SJCRH30 (cell line): Measurements from ENCODE around the gene ERAS. TPM values are rescaled to one million over a fixed set of nuclear protein-coding genes. Genes with fewer than 3 reads are reported as not detected.

ENCODE experiments used
- DNase-seq, 2 experiments: peaks; one replicate each; pipeline ENCODE4 v3.0.0-alpha.2; 2015 to 2020
- H3K27ac ChIP-seq: fragments of 250-450 bp; sonication (Bioruptor Pico); 2 replicates; pipeline ENCODE4 v1.5.1; 2020; ENCODE audit warnings: mild to moderate bottlenecking, moderate library complexity
- H3K27me3 ChIP-seq: fragments of 250-450 bp; sonication (Bioruptor Pico); 2 replicates; pipeline ENCODE4 v1.5.1; 2020; ENCODE audit warnings: mild to moderate bottlenecking, moderate library complexity
- H3K36me3 ChIP-seq: fragments of 250-450 bp; sonication (Bioruptor Pico); 2 replicates; pipeline ENCODE4 v1.5.1; 2020; ENCODE audit warnings: mild to moderate bottlenecking, moderate library complexity
- H3K4me1 ChIP-seq: fragments of 250-450 bp; sonication (Bioruptor Pico); 2 replicates; pipeline ENCODE4 v1.5.1; 2020; ENCODE audit warnings: mild to moderate bottlenecking, moderate library complexity
- H3K4me3 ChIP-seq: fragments of 250-450 bp; sonication (Bioruptor Pico); 2 replicates; pipeline ENCODE4 v1.5.1; 2020; ENCODE audit warnings: mild to moderate bottlenecking, moderate library complexity
- H3K9me3 ChIP-seq: fragments of 250-450 bp; sonication (Bioruptor Pico); replicated peaks from 2 replicates; pipeline ENCODE4 v1.5.1; 2020; ENCODE audit warnings: mild to moderate bottlenecking, moderate library complexity
- total RNA-seq: library from RNA; depleted of rRNA; stranded (reverse); fragments of >200 nt; shearing (Covaris generic); gene quantifications from 2 replicates; pipeline ENCODE4 v1.2.3, GENCODE V29; 2014; rRNA removed

ERAS gene, protein sequence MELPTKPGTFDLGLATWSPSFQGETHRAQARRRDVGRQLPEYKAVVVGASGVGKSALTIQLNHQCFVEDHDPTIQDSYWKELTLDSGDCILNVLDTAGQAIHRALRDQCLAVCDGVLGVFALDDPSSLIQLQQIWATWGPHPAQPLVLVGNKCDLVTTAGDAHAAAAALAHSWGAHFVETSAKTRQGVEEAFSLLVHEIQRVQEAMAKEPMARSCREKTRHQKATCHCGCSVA
- total RNA-seq: not detected in 2 replicates

DNA sequence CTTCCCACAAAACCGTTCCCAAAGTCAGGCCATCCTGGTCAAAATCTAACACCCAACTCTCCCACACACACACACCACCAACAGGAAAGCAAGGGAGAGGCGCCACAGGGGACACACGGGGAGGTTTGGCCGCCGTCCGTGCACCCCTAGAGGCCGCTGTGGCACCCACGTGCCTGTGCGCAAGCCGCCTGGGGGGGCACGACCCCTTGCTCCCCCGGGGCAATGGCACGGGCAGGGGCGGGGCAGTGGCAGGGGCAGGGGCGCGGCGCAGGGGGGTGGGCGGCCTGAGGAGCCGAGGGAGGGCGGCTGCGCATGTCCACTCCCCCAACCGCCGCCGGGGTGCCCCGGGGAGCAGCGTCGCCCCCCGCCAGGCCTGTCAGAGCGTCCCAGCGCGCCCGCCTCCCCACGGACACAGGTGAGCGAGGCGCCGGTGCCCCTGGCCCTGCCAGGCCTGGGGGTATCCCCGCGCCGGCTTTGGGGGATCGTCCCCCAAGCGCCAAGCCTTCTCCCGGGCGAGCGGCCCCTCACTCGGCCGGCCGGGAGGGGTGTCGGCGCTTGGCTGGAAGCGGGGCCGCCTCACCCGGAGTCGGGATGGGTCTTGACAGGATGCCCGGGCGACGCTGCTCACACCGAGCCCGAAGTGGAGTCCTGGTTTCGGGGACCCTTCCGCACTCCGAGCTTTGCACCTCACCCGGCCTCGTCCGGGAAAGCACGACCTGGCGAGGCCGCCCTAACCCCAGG, at the start of gene ERAS:
Gene ERAS (plus strand): TSS at position 379 of the 741 bp plus-strand sequence. CDS start 2,611 bp downstream, outside the sequence.
- DNase-seq: no peak
- H3K4me1 ChIP-seq: no peaks in the 10 kb centered on the region
- no peak within 1 kb of the TSS for H3K4me3 ChIP-seq
- no peaks in the 10 kb centered on the region for H3K27me3 ChIP-seq
- no peaks in the 10 kb centered on the region for H3K9me3 ChIP-seq
- no peak within 1 kb of the TSS for H3K27ac ChIP-seq
- H3K36me3 ChIP-seq: no peaks in the 10 kb centered on the region

DNA sequence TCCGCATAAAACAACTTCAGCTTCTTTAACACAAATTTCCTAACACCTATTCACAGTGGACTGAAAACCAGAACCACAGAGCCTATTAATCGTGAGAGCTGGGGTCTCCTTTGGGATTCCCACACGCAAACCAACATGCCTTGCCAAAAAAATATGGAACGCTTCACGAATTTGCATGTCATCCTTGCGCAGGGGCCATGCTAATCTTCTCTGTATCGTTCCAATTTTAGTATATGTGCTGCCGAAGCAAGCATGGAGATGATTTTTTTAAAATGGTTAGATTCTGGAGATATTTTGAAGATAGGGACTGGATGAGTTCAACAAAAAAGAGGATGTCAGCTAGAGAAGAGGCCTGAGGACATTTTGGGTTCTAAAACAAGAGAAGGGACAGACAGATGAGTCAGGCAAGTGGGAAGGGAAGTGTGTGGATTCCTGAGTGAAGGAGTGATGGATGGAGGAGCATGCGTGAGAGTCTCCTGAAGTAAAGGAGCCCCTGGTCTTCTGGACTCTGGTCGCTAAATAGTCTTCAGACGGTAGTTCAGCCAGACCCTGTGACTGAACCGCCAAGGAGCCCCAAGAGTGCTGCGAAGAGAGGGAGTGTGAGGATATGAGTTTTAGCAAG, 49.4 kb upstream of the ERAS start:
- Histone ChIP-seq H3K27me3 (no peaks in the 10 kb centered on the region), H3K4me1 (no peaks in the 10 kb centered on the region), H3K27ac (no peak overlapping the region), H3K9me3 (no peaks in the 10 kb centered on the region), H3K4me3 (no peak overlapping the region), H3K36me3 (no peaks in the 10 kb centered on the region)
- DNase-seq: no peak

DNA sequence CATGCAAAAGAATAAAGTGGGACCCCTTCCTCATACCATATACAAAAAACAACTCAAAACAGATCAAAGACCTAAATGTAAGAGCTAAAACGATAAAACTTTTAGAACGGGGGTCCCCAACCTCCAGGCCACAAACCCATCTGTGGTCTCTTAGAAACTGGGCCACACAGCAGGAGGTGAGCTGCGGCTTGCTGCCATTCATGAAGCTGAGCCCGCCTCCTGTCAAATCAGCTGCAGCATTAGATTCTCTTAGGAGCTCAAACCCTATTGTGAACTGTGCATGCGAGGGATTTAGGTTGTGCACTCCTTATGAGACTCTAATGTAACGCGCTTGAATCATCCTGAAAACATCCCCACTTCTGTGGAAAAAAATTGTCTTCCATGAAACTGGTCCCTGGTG, 46.9 kb upstream of the ERAS start:
- Histone ChIP-seq H3K27me3 (no peaks in the 10 kb centered on the region), H3K36me3 (no peaks in the 10 kb centered on the region), H3K9me3 (no peaks in the 10 kb centered on the region), H3K27ac (no peak overlapping the region), H3K4me3 (no peak overlapping the region), H3K4me1 (no peaks in the 10 kb centered on the region)
- no peak for DNase-seq

DNA sequence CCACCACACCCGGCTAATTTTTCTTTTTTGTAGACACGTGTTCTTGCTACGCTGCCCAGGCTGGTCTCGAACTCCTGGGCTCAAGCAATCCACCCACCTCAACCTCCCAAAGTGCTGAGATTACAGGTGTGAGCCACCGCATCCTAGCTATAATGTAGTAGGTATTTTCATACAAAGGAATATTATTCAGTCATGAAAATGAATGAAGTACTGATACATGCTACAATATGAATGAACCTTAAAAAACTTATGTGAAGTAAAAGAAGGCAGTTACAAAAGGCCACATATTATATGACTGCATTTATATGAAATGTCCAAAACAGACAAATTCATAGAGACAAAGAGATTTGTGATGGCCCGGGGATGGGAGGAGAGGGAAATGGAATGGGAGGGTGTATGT, 44.6 kb upstream of the ERAS start:
- Histone ChIP-seq H3K36me3 (no peaks in the 10 kb centered on the region), H3K4me1 (no peaks in the 10 kb centered on the region), H3K4me3 (no peak overlapping the region), H3K9me3 (no peaks in the 10 kb centered on the region), H3K27ac (no peak overlapping the region), H3K27me3 (no peaks in the 10 kb centered on the region)
- DNase-seq: no peak

DNA sequence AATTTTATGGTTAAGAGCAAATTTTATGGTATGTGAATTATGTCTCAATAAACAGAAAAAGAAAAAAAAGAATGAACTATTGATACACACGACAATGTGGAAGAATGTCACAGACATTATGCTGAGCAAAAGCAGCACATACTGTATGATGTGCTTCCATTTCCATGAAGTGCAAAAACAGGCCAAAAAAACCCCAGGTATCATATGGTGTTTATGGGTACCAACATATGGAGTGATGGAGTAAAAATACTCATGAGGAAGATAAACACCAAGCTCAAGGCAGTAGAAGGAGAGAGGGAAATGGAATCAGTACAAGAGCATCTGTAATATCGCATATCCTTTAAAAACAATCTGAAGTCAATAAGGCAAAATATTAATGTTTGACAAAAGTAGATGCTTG, 44.1 kb upstream of the ERAS start:
- Histone ChIP-seq H3K4me3 (no peak overlapping the region), H3K36me3 (no peaks in the 10 kb centered on the region), H3K9me3 (no peaks in the 10 kb centered on the region), H3K27ac (no peak overlapping the region), H3K4me1 (no peaks in the 10 kb centered on the region), H3K27me3 (no peaks in the 10 kb centered on the region)
- DNase-seq: no peak

DNA sequence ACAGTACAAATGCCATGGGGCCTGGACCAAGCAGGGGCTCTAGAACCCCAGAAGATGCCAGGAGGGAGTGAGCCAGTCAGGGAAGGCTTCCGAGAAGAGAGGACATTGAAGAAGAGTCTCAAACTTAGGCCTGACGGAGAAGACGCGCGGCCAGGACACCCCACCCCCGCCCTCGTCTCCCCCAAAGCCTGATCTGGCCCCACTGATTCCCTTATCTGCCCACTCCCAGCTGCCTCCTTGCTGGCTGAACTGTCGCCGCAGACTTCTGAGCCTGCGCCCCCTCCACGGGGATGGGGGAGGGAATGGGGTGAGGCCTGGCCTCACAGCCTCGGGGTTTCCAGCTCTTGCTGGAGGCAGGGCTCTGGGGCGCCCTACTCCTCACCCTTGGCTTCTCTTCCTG, 43.5 kb upstream of the ERAS start:
- no peak for DNase-seq
- Histone ChIP-seq H3K4me1 (no peaks in the 10 kb centered on the region), H3K36me3 (no peaks in the 10 kb centered on the region), H3K4me3 (no peak overlapping the region), H3K27me3 (no peaks in the 10 kb centered on the region), H3K27ac (no peak overlapping the region), H3K9me3 (no peaks in the 10 kb centered on the region)

DNA sequence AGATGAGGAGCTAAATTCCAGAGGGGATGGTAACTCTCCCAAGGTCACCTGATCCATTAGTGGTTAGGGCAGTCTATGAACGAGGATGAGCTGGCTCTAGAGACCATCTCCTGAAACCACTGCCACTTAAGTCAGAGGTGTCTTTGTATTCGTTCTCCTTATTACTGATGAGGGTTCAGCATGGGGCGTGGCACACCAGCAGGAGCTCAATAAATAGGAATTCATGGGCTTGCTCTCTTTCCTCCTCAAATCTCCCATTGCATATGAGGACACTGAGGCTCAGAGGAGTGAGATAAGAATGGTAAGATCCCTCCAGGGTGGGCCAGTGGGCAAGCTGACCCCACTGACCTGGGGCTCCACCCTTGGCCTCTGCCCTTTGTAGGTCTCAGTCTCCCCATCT, 41.6 kb upstream of the ERAS start:
- H3K4me1 ChIP-seq: no peaks in the 10 kb centered on the region

DNA sequence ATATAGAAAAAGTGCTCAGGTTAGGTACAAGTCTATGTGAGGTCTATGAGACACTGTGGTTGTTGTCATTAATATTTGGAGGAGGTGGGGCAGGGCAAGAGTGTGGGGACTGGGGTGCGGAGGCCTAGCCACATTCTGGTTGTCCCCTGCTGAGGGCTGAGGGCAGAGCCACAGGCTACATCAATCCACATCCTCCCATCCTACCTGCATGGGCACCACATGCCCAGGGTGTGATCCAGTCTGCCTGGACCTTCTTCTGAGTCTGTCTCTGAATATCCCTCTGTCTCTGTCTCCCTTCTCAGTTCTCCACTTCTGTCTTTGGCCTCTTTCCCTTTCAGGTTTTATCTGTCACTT, 41.1 kb upstream of the ERAS start:
- DNase-seq: no peak
- H3K27me3 ChIP-seq: no peaks in the 10 kb centered on the region
- no peaks in the 10 kb centered on the region for H3K36me3 ChIP-seq
- H3K9me3 ChIP-seq: no peaks in the 10 kb centered on the region
- H3K4me3 ChIP-seq: no peak overlapping the region
- no peaks in the 10 kb centered on the region for H3K4me1 ChIP-seq
- no peak overlapping the region for H3K27ac ChIP-seq

More for the DNA sequence above, 41.6 kb upstream of the ERAS start:
- no peak for DNase-seq
- H3K4me3 ChIP-seq: no peak overlapping the region
- no peaks in the 10 kb centered on the region for H3K9me3 ChIP-seq
- H3K27me3 ChIP-seq: no peaks in the 10 kb centered on the region
- H3K36me3 ChIP-seq: no peaks in the 10 kb centered on the region
- H3K27ac ChIP-seq: no peak overlapping the region

DNA sequence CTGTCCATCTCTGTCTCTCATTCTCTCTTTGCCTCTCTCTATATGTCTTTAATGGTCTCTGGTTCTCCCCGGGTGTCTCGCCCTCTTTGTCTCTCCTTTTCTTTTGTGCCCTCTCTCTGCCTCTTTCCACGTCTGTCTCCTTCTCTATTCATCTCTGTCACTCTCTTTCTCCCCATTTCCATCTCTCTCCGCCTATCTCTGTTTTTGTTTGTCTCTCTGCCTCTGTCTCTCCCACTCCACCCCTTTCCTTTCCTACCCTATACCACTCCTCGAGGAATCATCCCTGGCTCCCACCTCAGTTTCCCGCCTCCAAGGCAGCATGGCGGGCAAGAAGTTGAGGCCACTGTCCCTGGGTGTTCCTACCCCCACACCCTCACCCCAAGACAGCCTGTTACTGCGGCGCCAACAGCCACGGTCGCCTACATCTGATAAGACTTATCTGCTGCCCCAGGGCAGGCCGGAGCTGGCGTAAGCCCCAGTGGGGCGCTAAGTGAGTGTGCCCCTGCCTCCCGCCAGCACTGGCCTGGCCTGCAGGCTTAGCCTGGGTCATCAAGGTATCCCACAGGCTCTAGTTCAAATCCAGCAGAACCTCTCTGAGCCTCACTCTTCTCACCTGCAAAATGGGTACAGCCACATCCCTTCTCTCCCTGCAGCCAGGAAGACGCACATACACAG, 40.6 kb upstream of the ERAS start:
- H3K4me1 ChIP-seq: no peaks in the 10 kb centered on the region
- H3K27me3 ChIP-seq: no peaks in the 10 kb centered on the region
- H3K4me3 ChIP-seq: no peak overlapping the region
- no peak overlapping the region for H3K27ac ChIP-seq
- no peak for DNase-seq
- no peaks in the 10 kb centered on the region for H3K9me3 ChIP-seq
- H3K36me3 ChIP-seq: no peaks in the 10 kb centered on the region

DNA sequence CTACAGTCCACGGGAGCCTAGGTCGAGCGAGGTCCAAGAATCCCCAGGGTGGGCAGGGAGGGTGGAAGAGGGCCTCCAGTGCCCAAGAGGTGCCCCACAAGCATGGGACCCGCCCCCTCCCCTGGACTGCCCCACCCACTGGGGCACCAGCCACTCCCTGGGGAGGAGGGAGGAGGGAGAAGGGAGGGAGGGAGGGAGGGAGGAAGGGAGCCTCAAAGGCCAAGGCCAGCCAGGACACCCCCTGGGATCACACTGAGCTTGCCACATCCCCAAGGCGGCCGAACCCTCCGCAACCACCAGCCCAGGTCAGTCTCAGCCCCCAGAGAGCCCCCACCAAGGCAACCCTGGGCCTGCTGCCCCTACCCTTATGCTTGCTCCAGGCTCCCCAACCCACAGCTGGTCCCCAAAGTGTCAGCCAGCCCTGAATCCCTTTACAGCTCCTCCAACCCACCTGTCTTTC, 39.9 kb upstream of the ERAS start, which contains the start of gene GATA1:
Gene GATA1 (plus strand): TSS at position 250 of the 460 bp plus-strand sequence. CDS start 4,520 bp downstream, outside the sequence.
- H3K4me1 ChIP-seq: no peaks in the 10 kb centered on the region
- no peak within 1 kb of the TSS for H3K27ac ChIP-seq
- no peaks in the 10 kb centered on the region for H3K9me3 ChIP-seq
- no peak within 1 kb of the TSS for H3K4me3 ChIP-seq
- no peak for DNase-seq
- no peaks in the 10 kb centered on the region for H3K27me3 ChIP-seq
- no peaks in the 10 kb centered on the region for H3K36me3 ChIP-seq

DNA sequence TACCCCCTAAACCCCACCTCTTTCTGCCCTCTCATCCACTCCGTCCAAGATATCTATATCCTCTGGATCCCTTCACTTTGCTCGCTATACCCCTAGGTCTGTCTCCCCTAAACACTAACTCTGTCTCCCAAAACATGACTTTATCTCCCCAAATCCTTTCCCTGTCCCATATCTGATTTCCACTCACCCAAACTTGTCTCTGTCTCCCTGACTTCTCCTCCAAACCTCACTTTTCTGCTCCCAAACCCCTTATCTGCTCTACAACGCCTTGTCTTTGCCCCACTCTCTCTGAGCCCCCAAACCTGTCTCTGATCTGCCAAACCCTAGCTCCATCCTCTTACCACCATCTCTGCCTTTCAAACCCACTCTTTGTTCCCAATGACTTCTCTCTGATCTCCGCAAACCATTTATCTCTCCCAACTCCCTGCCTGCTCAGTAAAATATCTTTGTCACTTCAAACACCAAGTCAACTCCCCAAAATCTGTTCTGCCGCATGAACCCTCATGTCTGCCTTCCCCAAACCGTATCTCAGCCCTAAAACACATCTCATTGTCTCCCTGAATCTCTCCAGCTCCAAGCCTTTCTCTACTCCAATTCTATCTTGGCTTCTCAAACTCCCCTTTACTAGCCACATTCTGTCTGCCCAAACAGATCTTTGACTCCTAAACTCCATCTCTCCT, 39.3 kb upstream of the ERAS start:
- Histone ChIP-seq H3K27ac (no peak overlapping the region), H3K36me3 (no peaks in the 10 kb centered on the region), H3K27me3 (no peaks in the 10 kb centered on the region), H3K4me3 (no peak overlapping the region), H3K9me3 (no peaks in the 10 kb centered on the region), H3K4me1 (no peaks in the 10 kb centered on the region)
- DNase-seq: no peak

DNA sequence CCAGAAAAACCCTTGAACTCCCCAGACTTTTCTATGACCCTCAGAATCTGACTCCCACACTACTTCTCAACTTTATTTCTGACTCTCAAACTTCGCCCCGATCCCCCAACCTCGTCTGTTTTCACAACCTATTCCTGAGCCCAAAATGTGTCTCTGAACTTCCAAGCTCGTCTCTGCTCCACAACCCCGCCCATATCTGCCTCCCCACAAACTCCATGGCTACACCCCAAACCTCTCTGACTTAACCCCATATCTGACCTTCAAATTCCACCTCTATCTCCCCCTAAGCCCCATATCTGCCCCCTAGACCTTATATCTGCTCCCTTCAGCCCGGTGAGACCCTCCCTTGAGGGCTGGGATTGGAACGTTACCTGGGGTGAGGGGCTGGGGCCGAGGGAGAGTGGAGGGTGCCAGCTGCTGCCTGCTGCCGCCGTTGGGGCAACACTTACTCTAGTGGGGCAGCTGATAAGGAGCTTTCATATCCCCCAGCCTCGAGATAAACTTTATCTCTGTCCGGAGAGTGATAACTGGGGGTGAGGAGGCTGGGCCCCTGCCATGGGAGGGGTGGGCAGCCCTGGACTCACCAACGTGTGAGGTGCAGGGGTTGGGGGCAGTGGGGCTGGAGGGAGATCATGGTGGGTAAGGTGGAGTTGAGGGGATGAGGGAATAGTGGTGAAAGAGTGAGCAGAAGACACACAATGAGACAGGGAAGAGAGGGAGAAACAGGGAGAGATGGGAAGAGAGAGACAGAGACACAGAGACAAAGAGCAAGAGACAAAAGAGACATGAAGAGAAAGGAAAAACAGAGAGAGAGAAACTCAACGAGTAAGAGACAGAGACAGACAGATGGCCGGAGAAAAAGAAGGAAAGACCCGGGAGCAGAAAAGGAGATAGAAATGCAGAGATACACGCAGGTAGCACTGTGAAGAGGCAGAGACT, 38.5 kb upstream of the ERAS start:
- Histone ChIP-seq H3K4me1 (no peaks in the 10 kb centered on the region), H3K36me3 (no peaks in the 10 kb centered on the region), H3K27me3 (no peaks in the 10 kb centered on the region), H3K4me3 (no peak overlapping the region), H3K27ac (no peak overlapping the region), H3K9me3 (no peaks in the 10 kb centered on the region)
- DNase-seq: no peak

DNA sequence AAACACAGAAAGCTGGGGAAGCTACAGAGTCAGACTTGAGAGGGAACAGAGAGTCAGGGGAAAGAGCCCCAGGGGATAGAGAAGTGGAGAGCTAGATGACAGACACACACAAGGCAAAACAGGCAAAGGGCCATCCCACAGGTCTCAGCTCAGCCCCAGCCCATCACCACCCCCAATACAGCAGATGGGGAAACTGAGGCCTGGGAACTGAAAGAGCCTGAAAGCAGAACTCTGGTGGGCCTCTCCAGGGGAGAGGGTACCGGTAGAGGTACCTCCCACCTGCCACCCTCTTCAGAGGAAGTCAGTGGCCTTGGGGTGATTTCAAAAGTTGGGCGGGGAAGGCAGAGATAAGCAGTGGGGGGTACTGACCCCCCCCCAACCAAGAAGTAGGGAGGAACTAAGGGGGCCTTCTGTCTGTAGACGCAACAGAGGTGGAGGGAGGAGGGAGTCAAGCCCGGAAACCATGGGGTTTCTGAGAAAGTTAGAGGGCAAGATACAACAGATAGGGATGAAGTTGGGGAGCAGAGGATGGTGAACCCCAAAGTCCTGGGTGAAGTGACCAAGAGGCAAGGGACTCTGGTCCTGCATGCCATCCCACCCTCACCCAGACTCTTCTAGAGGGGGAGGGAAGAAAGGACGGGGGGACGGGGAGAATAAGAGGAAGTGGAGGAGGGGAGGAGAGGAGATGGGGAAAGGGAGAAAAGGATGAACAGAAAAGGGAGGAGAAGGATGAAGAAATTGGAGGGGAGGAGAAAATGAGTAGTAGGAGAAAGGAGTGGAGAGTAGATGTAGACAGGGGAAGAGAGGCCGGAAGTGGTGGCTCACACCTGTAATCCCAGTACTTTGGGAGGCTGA, 36.7 kb upstream of the ERAS start:
- no peaks in the 10 kb centered on the region for H3K36me3 ChIP-seq
- no peaks in the 10 kb centered on the region for H3K4me1 ChIP-seq
- H3K27ac ChIP-seq: no peak overlapping the region
- no peaks in the 10 kb centered on the region for H3K9me3 ChIP-seq
- H3K4me3 ChIP-seq: no peak overlapping the region
- H3K27me3 ChIP-seq: no peaks in the 10 kb centered on the region
- DNase-seq: no peak
